ENCODE measurements around the gene NEURL3.

Gene NEURL3

DNA sequence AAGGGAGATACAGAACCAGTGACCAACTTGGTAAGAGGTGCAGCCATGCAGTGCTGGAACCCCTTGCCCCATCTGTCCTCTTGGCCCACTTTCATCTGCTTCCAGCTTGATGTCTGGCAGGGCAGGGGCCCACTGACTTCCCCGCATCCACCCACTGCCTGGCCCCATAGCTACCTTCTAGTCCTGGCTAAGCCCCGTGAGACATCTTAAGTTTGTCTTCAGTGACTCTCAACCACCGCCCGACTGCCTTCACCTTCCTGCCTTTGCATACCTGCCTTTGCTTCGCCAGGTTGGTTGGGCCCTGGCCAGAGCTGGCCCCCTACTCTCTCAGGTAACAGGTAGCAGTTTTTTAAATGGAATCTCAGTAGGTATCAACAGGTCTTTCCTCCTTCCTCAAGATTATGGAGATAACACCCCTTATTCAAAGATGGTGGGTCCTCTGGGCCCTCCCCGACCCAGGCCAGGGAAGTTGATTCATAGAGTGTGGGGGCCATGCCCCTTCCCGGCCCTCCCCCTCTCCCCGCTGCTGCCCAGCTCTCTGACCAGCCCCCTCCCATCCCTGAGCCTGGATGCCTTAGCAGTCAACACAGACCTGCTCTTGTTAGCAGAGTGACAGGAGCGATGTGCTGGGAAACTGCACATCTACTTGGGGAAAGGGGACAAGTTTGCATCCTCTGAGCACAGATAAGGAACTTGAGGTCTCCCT lies 34.2 kb upstream of the NEURL3 start:
- no peak for DNase-seq (ENCODE audit: low read depth, low spot score)

DNA sequence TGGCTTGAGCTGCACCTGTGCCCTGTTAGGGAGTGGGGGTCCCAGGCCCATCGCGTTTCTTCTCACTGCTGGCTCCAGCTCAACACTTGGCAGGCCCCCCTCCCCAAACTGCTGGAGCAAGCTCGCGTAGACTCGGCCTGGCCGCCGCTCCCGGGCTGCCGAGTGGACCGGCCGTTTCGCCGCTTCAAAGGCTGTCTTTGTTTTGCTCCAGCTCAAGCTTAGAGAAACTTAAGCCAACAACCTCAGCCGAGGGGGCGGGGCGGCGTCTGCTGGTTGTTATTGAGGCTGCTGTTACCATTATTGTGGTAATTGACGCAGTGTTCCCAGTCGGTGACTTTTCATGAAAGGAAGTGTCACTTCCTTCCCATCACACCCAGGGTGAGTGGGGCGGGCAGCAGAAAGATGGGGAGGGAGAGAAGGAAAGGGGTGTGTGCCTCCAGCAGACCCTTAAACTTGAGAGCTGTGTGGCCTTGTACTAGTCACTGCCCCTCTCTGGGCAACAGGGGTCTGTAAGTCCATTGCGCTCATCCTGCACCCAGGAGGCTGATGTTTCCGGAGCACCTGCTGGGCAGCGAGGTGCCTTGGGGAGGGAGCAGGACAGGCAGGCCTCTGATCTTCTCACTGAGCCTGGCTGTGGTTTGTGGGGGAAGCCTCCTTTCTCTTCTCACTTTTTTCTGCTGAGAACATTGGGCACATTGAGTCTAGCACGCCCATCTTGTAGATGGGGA lies 33.5 kb upstream of the NEURL3 start:
- peak; percentile 76 for DNase-seq (ENCODE audit: low read depth, low spot score)

DNA sequence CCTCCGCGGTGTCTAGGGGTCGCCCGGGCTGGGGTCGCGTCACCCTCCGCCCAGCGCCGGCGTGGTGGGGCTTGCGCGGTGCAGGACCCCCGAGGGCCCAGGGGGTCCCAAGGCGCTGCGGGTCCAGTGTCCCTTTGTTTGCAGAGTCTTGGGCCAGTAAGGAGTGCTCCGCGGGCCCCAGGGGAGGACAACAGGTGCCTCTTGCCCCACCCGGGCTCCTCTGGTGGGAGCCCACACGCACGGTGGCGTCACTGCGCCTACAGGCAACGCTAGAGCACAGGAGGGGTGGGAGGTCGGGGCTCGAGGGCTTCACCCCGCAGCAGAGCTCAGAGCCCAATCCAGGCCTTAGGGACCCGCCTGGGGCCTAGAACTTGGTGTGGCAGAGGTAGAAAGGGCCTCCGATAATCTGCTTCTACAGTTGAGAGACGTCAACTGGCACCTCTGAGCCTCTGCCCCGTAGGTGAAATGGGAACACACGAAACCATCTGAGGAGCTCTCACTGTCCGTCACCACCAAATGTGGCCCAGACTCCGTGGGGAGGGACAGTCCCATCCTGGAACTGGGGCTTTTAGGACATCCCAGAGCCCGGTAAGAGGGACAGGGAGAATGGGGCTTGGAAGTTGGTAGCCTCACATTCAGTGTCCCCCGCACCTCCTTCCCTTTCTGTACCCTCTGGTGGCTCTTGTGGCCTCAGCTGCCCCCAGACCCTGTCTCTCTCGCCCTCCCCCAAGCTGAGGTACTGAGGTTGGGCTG lies 32.8 kb upstream of the NEURL3 start:
- no peak for DNase-seq (ENCODE audit: low read depth, low spot score)

DNA sequence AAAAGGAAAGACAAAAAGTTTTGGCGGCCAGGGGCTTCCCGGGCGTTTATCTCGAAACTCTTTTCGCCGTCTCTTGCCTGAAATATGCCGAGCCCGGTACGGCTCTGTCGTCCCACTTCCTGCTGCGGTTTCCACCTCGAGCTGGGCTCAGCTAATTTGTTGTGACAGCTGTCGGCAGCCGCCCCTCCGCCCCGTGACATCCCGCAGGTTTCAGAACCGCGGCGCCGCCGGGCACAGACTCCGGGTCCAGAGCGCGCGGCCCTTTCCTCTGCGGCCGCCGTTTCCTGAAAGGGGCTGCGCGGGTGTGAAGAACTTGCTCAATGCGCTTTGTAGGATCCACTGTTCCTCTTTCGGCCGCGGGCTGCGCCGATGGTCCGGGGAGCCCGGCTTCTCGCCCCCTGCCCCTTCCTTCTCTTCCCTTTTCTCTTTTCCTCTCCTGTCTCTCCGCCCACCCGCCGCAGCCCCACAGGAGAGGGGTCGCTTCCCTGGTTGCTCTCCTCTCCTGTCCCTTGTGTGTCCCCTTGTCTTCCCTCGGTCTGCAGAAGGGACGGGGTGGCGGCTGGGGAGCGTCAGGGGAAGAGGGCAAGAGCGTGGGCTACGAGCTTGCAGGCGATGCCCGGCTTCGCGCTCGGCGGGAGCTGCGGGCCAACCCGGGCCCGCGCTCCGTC lies 32.0 kb upstream of the NEURL3 start:
- peak; percentile 84 for DNase-seq (ENCODE audit: low read depth, low spot score)

DNA sequence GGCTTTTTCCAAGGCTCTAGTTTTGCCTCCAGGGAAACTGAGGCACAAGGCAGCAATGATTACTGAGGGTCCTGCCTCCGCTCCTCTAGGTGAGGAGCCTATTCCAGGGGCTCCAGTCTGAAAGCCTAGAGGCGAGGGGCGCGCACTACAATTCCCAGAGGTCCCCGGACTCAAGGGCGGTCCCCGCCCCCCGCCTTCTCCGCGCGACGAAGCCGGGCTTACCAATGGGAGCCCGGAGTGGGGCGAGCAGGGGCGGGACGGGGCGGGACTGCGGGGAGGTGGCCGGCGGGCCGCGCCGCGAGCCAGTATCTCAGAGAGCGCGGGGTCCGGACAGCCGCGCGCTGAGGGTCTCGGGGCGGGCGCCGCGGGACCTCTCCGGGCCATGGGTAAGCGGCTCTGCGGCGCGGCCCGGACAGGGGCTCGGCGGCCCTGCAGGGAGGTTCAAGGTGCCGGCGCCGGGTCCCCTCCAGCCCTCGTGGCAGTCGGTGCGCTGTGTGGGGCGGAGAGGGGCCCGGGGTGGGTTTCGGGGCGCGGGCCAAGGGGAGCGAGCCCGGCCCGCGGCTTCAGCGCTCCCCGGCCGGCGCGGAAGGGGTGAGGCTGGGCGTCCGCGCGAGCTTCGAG lies 31.4 kb upstream of the NEURL3 start, which contains the start of gene ARID5A:
ARID5A (plus strand) TSS at position 308 of the 621 bp plus-strand sequence; CDS start at position 383, 75 bp downstream.
- peak; percentile 88 for DNase-seq (ENCODE audit: low read depth, low spot score)

DNA sequence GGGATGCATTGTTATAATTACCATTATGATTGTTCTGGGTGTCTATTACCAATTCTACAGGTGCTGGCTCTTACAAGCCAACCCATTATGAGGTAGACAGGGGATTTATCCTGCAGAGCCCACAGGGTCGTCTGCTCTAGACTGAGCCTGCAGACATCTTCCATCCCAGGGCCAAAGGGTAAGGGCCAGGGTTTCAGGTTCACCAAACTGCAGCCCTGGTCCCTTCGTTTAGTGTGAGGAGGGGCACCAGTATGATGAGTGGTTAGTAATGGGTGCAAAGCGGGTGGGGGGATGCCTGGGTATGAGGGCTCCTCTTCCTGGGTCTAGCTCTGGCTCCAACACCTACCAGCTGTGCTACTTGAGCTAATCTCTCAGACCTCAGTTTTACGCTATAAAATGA lies 30.2 kb upstream of the NEURL3 start:
- DNase-seq (ENCODE audit: low read depth, low spot score): no peak

DNA sequence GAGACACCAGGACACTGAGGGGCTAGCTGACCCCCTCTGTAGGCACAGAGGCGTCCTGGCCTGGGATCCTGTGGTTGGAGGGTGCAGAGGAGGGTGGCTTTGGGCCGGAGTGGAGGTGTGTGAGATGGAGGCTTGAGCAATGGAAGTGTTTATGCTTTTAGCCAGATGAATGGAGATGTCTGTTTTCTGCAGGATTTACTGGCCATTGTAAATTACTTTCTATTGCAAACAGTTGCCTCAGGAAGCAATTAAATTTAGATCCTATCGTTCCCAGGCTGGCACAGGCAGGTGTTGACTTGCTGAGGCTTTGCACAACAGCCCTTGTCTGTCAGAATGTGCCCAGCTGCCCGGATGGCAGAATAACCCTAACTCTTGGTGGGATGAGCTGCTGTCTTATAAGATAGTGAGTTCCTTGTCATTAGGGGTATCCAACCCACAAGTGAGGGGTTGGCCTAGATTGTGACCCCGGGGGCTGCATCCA lies 29.6 kb upstream of the NEURL3 start:
- DNase-seq (ENCODE audit: low read depth, low spot score): no peak

DNA sequence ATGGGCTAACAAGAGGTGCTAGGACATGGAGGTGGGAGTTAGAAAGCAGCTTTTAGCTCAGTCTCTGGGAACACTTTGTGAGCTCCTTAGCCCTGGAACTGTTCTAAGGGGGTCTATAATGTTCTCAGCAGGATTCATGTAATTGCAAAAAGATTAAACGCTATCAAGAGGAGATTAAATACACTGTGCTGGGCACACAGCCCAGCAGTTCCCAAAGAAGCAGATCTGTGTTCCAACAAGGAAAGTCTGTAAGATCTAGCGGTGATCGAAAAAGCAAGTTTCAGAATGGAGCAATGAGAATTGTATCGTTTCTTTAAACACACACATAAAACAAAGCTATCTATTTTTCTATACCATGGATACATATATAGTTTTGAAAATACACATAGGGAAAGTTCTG lies 29.0 kb upstream of the NEURL3 start:
- DNase-seq (ENCODE audit: low read depth, low spot score): no peak

DNA sequence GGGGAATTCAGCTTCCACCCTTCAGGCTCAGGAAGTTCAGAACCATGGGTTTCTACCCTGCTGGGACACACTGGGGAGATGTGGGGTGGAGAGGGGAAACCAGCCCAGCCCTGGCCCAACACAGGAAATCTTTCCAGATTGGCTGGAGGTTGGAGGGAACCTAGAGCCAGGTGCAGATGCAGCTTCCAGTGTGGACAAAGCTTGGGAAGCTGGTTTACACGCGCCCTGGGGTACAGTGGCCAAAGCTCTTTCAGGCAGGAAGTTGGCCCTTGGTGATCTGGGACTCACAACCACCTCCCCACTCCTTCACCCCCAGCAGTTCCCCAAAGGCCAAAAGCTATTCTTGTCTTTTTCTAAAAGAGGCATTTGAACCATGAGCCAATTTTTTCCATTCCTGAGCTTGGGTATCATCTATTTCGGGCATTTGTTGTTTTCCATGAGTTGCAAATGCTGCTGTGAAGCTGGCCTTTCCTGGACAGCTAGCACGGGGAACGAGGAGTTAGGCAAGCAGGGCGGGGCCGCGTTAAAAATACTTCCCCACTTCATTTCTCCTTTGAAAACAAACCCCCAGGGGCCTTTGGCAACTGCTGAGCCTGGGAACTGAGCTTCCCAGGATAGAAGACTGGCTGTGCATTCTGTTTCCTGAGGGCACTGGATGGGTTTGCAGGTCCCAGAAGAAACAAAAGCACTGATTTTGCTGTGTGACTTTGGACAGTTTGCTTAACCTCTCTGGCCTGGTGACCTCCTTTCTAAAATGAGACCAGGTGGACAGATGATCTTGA lies 28.3 kb upstream of the NEURL3 start:
- DNase-seq (ENCODE audit: low read depth, low spot score): no peak

DNA sequence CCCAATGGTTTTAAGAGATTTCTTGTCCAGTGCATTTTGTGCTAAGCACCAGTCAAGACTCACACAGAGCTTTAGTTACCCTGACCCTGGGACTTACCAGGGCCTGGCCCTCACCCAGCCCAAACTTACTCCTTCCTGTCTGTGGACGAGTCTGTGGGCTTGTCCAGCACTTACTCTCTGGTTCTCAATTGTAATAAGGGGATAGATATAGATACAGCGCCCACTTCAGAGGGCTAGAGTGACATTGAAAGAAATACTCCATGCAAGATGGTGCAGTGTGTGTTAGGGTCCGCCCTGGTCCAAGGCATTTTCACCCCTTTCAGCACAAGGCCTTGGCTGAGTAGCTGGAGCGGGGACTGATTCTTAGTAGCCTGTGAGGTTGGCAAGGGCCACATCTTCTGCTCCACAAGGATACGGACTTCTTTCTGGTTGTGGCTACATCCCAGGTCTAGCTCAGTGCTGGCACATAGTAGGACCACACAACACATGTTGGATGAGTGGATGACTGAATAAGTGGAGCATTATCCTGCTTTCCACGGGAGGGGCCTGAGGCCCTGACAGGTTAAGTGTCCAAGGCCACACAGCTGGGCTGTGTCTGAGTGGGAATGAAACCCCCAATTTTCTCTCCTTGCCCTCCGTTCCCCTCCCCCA lies 27.6 kb upstream of the NEURL3 start:
- no peak for DNase-seq (ENCODE audit: low read depth, low spot score)

DNA sequence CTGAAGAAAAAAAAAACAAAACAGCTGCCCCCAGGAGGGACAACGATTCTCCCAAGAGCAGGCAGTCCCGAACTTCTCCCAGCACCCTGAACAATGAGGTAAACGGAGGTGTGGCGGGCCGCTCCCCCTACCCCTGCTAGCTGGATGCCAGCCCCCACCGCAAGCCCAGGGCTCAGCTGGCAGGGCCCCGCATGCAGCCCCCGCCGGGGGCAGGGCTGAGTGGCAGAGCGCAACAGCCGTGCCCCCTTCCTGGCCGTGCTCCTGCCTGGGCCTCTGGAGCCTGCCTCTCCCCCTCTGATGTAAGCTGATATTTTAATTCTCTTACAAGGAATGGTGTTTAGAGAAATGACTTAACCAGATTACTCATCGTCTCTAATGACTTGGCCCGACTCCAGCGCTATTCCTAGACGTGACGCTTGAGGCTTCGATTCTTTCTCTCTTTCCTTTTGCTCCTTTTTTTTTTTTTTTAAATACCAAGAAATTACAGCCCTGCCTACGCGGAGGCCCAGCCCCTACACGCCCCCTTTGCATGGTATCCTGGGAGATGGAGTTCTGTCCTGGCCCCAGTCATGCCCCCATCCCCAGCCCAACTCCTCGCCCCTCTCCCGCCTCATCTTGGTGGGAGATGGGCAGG lies 26.8 kb upstream of the NEURL3 start:
- peak; percentile 71 for DNase-seq (ENCODE audit: low read depth, low spot score)

DNA sequence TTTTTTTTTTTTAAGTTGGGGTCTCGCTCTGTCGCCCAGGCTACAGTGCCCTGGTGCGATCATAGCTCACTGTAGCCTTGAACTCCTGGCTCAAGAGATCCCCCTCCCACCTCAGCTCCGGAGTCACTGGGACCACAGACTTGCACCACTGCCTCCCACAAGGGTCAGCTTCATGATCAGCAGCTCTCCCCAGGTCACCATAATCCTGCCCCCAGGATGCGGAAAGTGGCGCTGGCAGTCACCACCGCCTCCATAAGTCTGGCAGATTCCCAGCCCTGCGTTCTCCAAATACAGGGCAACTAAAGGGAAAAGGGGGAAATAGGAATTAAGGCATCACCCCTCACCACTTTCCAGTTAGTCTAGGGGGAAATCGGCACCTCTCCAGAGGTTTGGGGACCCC lies 26.2 kb upstream of the NEURL3 start:
- DNase-seq (ENCODE audit: low read depth, low spot score): no peak

DNA sequence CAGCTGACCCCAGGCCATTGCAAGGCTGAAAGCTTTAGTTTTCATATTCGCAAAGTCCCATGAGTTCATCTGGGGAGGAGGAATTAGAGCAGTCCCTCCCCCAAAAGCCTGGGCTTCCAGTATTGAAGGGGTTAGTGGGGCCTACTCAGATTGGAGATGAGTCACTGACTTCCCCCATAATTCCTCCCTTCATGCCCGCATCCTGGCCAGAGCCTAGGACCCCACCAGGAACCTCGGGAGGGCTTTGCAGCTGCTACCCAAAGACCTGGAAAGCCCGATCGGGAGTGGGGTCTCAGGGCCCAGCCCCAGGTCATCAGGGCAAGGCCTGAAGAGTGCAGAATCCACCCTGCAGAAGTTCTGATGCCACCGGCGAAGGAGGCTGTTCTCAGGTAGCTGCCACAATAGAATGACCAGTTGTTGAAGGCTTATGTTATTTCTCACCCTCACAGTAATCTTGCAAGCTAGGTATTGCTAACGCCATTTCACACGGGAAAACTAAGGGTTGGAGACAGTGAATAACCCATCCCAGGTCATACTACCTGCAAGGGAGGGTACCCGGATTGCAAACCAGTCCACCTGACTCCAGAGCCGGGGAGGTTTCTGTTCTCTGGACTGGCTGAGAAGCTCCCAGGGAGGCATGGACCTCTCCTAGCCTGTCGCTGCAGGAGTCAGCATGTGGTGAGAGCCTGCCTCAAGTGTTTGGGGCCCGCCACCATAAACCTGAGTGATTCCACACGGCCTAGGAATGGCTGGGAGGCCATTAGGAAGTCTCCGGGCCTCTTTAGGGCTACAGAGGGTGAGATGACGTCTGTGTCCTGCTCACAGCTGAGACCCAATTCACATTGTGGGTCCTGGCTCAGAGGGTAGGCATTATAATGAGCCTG lies 25.6 kb upstream of the NEURL3 start:
- DNase-seq (ENCODE audit: low read depth, low spot score): no peak

DNA sequence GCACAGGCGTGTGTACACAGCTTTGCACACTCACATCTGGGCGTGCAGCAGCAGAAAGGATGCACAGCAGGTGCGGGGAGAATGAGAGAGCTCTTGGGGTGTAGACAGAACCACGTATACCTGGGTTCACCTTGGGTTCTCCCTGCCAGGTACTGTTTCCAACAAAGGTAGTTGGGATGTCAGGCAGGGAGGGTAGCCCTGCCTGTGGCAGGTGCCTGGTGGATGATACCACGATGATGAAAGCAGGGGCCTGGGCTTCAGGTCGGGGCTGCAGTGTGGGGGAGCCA lies 24.9 kb upstream of the NEURL3 start:
- DNase-seq (ENCODE audit: low read depth, low spot score): no peak

DNA sequence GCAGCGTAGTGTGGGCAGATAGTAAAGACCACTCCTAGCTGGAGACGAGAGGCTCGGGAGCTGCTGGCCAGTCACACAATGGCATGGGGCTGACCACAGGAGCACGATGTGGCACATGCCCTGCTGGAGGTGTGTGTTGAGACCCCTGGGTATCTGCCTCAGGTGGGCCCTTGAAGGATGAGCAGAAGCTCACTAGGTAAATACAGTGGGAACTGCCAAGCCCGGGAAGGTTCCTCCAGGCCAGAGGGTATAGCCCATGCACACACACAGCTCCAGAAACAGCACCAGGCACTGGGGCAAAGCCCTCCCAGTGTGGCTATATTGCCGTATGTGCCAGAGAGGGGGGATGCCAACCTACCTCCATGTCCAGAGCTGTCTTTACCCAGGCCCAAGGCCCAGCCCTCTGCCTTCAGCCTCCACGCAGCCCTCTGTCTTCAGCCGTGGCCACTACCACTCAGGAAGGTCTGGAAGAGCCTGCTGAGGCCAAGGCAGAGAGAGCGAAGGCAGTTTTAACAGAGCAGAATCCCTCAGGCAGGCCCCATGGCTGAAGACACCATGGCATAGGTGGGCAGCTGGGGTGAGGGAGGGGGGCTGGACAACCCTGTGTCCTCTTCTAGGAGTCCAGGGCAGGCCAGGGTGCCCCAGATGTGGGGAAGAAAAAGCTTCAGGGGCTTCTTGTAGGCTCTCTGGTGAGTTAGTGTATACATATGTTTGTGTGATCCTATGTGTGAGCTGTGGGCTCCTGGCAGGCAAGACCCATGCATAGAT lies 24.4 kb upstream of the NEURL3 start:
- no peak for DNase-seq (ENCODE audit: low read depth, low spot score)

DNA sequence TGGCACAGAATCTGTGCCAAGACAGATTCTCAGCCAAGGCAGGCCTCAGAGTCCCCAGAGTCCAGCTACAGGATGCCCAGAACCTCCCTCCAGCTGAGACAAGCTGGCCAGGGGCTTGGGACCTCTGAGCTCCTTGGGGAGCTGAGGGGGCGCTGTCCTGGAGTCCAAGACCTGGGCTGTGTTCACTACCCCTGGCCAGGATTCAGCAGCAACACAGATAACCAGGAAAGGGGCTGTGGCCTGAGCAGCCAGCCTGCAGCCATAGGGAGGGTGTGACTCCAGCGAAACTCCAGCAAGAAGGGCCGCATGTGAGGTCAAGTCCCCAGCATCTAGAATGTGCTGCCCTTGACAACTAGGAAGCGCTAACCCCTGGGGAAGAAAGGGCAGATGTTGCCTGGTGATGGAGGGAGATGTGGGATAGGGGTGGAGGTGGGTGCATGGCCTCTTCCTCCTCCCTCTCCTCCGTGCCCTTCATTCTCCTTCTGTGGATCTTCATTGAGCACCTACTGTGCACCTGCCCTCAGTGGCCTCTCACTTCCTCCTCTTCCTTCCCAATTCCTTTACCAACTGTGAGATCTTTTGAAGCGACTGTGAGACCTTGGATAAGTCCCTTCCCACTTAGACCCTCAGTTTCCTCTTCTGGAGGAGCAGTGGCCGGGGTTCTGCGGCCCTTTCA lies 23.7 kb upstream of the NEURL3 start:
- no peak for DNase-seq (ENCODE audit: low read depth, low spot score)

DNA sequence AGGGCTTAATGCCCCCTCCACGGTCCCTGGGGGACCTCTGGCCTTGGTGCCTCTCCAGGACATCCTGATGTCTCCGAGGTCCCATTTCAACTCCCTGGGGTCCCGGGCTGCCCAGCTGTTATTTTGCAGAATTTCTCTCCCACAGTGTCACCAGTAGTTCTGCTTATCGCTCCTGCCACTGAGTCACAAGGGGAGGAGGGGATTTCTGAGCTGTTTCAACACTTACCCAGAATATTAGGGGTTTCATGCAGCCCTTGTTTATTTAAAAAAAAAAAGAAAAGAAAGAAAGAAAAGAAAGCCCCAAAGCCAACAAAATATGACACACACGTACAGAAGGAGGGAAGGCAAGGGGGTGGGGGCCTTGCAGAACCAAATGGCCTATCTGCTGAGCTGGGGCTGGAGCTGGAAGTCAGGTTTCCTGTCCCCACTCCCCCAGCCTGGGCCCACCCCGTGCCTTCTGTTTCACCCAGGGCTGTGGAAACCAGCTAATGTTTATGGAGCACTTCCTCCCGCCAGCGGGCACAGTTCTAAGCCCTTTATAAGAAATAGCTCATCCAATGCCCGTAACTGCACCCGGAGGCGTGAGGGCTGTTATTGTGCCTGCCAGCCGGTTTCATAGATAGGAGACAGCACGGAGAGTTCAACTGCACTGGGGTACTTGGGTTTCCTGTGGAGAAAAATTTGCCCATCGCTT lies 23.0 kb upstream of the NEURL3 start:
- peak; percentile 42 for DNase-seq (ENCODE audit: low read depth, low spot score)

All from activated CD4-positive, CD25-positive, alpha-beta regulatory T cell treated with anti-CD3 and anti-CD28 coated beads, Interleukin-2, amount 50 U/mL, for 16 hours (primary cell).